HFFc6 (cell line): ENCODE measurements around the gene GPR33. TPM values are rescaled to one million over a fixed set of nuclear protein-coding genes. Genes with fewer than 3 reads are reported as not detected.
A peak's percentile ranks its signal among the peaks of the same experiment; 100 is the strongest.

Source experiments
- DNase-seq: peaks from one replicate; pipeline ENCODE4 v3.0.0-alpha.2; 2018
- H3K27ac Mint-ChIP-seq: 2 replicates; pipeline ENCODE4 v1.8.0; 2020; ENCODE audit warnings: mild to moderate bottlenecking, mixed read lengths
- H3K27me3 Mint-ChIP-seq: 2 replicates; pipeline ENCODE4 v1.8.0; 2021; ENCODE audit warnings: mild to moderate bottlenecking, moderate library complexity, mixed read lengths; ENCODE audit not compliant: insufficient read depth
- H3K36me3 Mint-ChIP-seq: 2 replicates; pipeline ENCODE4 v1.8.0; 2021; ENCODE audit warnings: low read depth, mixed read lengths
- H3K4me1 Mint-ChIP-seq: 2 replicates; pipeline ENCODE4 v1.8.0; 2020; ENCODE audit warnings: low read depth, mixed read lengths
- H3K4me3 Mint-ChIP-seq: 2 replicates; pipeline ENCODE4 v1.8.0; 2020; ENCODE audit warnings: mild to moderate bottlenecking, moderate library complexity, mixed read lengths
- H3K9me3 Mint-ChIP-seq: 2 replicates; pipeline ENCODE4 v1.8.0; 2020; ENCODE audit warnings: mild to moderate bottlenecking, mixed read lengths
- CTCF ChIP-seq: fragments of 200-600 bp; sonication (generic); IDR thresholded peaks from 2 replicates; pipeline ENCODE4 v1.5.0; 2021; ENCODE audit warnings: antibody characterized with exemption, mild to moderate bottlenecking
- total RNA-seq, 6 experiments: library from RNA; stranded (reverse); fragmentation: NEBNext Ultra II Directional; extraction: Animal tissue kit (Norgen Biotek cat#: 25700); gene quantifications; 2 replicates in 1 of 6; 3 replicates in 5 of 6; pipeline ENCODE4 v1.2.3, GENCODE V29; 2021

GPR33 gene
- total RNA-seq, 6 experiments from 2014 or later = not detected

- peaks cover 43% of the 10 kb centered on the region for H3K4me1 Mint-ChIP-seq
- TF ChIP-seq CTCF = no peak
- H3K4me3 Mint-ChIP-seq = no peak overlapping the region
- peaks cover 19% of the 10 kb centered on the region for H3K36me3 Mint-ChIP-seq
- H3K27ac Mint-ChIP-seq = peak overlapping the region; percentile 56
- DNase-seq = peak; percentile 79
- H3K27me3 Mint-ChIP-seq = no peaks in the 10 kb centered on the region
- peaks cover 8% of the 10 kb centered on the region for H3K9me3 Mint-ChIP-seq
Measured at GRCh38 chr14:31435276-31435675, 52.6 kb downstream of the GPR33 start.

Other genes starting within 250 kb of the GPR33 start
- gene HEATR5A, start 67.5 kb downstream of the GPR33 start, total RNA-seq = 10 to 100 TPM; 59.7 to 83.3 (median 66.4) TPM
- 10 to 100 TPM; 24.8 to 31.3 (median 29.0) TPM for gene DTD2, start 30.5 kb downstream of the GPR33 start, total RNA-seq
- 10 to 100 TPM in 1 of 6 experiments, 1 to 10 TPM in 5; 8.2 to 10.7 (median 9.7) TPM for gene NUBPL, start 73.4 kb upstream of the GPR33 start, total RNA-seq